Liver (tissue), 9 donors: Measurements from ENCODE around the gene COL9A3. TPM values are rescaled to one million over a fixed set of nuclear protein-coding genes. Genes with fewer than 3 reads are reported as not detected.

Source experiments
- DNase-seq: peaks from one replicate; pipeline ENCODE4 v3.0.0-alpha.2; 2017; ENCODE audit warnings: low spot score
- H3K27ac ChIP-seq, 2 donors: one replicate each; pipeline ENCODE4 v1.7.0; 2013; ENCODE audit warnings: inconsistent platforms in 2 of 2, low read length in 2 of 2, control low read depth in 1 of 2, low read depth in 1 of 2, mild to moderate bottlenecking in 1 of 2
- H3K27me3 ChIP-seq, 4 donors: one replicate each; pipeline versions ENCODE4 v1.6.1 to v1.7.0; 2013; ENCODE audit warnings: low read length in 3 of 4, inconsistent platforms in 1 of 4, mild to moderate bottlenecking in 1 of 4, moderate library complexity in 1 of 4; ENCODE audit not compliant: control insufficient read depth in 4 of 4, insufficient read depth in 4 of 4
- H3K36me3 ChIP-seq, 4 donors: one replicate each; pipeline versions ENCODE4 v1.6.1 to v1.7.0; 2013; ENCODE audit warnings: low read length in 3 of 4, mild to moderate bottlenecking in 3 of 4, low read depth in 1 of 4, moderate library complexity in 1 of 4; ENCODE audit not compliant: control insufficient read depth in 4 of 4, insufficient read depth in 3 of 4
- H3K4me1 ChIP-seq, 4 donors: one replicate each; pipeline versions ENCODE4 v1.6.1 to v1.7.0; 2013; ENCODE audit warnings: low read length in 3 of 4, mild to moderate bottlenecking in 3 of 4, moderate library complexity in 1 of 4; ENCODE audit not compliant: control insufficient read depth in 4 of 4, insufficient read depth in 4 of 4
- H3K4me3 ChIP-seq, 3 donors: one replicate each; pipeline versions ENCODE4 v1.6.1 to v1.7.0; 2013; ENCODE audit warnings: low read length in 3 of 3, control low read depth in 1 of 3, low read depth in 1 of 3, mild to moderate bottlenecking in 1 of 3
- H3K9ac ChIP-seq, 2 donors: one replicate each; pipeline ENCODE4 v1.7.0; 2013; ENCODE audit warnings: low read length in 2 of 2, mild to moderate bottlenecking in 2 of 2, moderate library complexity in 2 of 2, control low read depth in 1 of 2, low read depth in 1 of 2
- H3K9me3 ChIP-seq, 4 donors: one replicate each; pipeline versions ENCODE4 v1.6.1 to v1.7.0; 2013; ENCODE audit warnings: low read length in 3 of 4; ENCODE audit not compliant: control insufficient read depth in 4 of 4
- FOXA2 ChIP-seq: IDR thresholded peaks from 2 replicates; pipeline ENCODE4 v1.6.1; 2016; ENCODE audit warnings: antibody characterized with exemption
- GABPA ChIP-seq, 2 donors: IDR thresholded peaks in 1 of 2; conservative IDR thresholded peaks in 1 of 2; 2 replicates each; pipeline ENCODE4 v1.6.1; 2016; ENCODE audit warnings: antibody characterized with exemption in 2 of 2, mild to moderate bottlenecking in 1 of 2, moderate library complexity in 1 of 2
- HNF4A ChIP-seq, 2 donors: conservative IDR thresholded peaks; 2 replicates each; pipeline ENCODE4 v1.6.1; 2016; ENCODE audit warnings: antibody characterized with exemption in 2 of 2, mild to moderate bottlenecking in 2 of 2
- HNF4G ChIP-seq: IDR thresholded peaks from 2 replicates; pipeline ENCODE4 v1.6.1; 2016; ENCODE audit warnings: antibody characterized with exemption
- JUND ChIP-seq, 2 donors: IDR thresholded peaks; 2 replicates each; pipeline ENCODE4 v1.6.1; 2016; ENCODE audit warnings: antibody characterized with exemption in 2 of 2
- NR2F2 ChIP-seq: IDR thresholded peaks from 2 replicates; pipeline ENCODE4 v1.6.1; 2016; ENCODE audit warnings: antibody characterized with exemption
- RXRA ChIP-seq, 2 donors: IDR thresholded peaks; 2 replicates each; pipeline ENCODE4 v1.6.1; 2017 to 2018; ENCODE audit warnings: antibody characterized with exemption in 2 of 2, mild to moderate bottlenecking in 1 of 2
- SP1 ChIP-seq: IDR thresholded peaks from 2 replicates; pipeline ENCODE4 v1.6.1; 2018; ENCODE audit warnings: antibody characterized with exemption, mild to moderate bottlenecking
- TAF1 ChIP-seq: conservative IDR thresholded peaks from 2 replicates; pipeline ENCODE4 v1.6.1; 2016; ENCODE audit warnings: antibody characterized with exemption, mild to moderate bottlenecking
- YY1 ChIP-seq: IDR thresholded peaks from 2 replicates; pipeline ENCODE4 v1.6.1; 2016; ENCODE audit warnings: antibody characterized with exemption, mild to moderate bottlenecking
- WGBS: extraction: QIAGEN DNeasy Blood & Tissue Kit; methylation state at CpG from one replicate; pipeline ENCODE4 v1.1.7; 2013; 5-methylcytosine and 5-hydroxymethylcytosine counted together
- polyA plus RNA-seq, 2 donors: library from polyadenylated mRNA; stranded (reverse) in 1 of 2; unstranded in 1 of 2; fragments of 200-250 nt in 1 of 2; fragments of >200 nt in 1 of 2; fragmentation: Nextera tagmentation in 1 of 2; extraction: Ambion mirVana in 1 of 2; gene quantifications; one replicate each; pipeline versions ENCODE4 v1.2.1 to v1.2.3, GENCODE V29; 2013 to 2015
- total RNA-seq, 2 donors: library from RNA; depleted of rRNA; stranded (reverse); fragments of >200 nt; gene quantifications; one replicate each; pipeline ENCODE4 v1.2.3, GENCODE V29; 2014
- TF ChIP-seq, protein P1 (sequence below): fragments of 150-350 bp; IDR thresholded peaks from 2 replicates; pipeline ENCODE4 v1.5.1; 2017; ENCODE audit warnings: improper control_type of control experiment, low read depth, low read length; ENCODE audit not compliant: missing input control
- TF ChIP-seq, protein P2 (sequence below): IDR thresholded peaks from 2 replicates; pipeline ENCODE4 v1.6.1; 2016; ENCODE audit warnings: antibody characterized with exemption
- TF ChIP-seq, protein P3 (sequence below): IDR thresholded peaks from 2 replicates; pipeline ENCODE4 v1.6.1; 2016; ENCODE audit warnings: antibody characterized with exemption
- TF ChIP-seq, protein P4 (sequence below): IDR thresholded peaks from 2 replicates; pipeline ENCODE4 v1.6.1; 2016; ENCODE audit warnings: antibody characterized with exemption, mild to moderate bottlenecking
- donor health status: healthy.
- donor health status: healthy.
- donor health status: healthy.
- donor health status: healthy.
- donor health status: healthy.

COL9A3 gene
- total and polyA plus RNA-seq, 4 donors = 0.92 to 2.0 (median 1.1) TPM

DNA sequence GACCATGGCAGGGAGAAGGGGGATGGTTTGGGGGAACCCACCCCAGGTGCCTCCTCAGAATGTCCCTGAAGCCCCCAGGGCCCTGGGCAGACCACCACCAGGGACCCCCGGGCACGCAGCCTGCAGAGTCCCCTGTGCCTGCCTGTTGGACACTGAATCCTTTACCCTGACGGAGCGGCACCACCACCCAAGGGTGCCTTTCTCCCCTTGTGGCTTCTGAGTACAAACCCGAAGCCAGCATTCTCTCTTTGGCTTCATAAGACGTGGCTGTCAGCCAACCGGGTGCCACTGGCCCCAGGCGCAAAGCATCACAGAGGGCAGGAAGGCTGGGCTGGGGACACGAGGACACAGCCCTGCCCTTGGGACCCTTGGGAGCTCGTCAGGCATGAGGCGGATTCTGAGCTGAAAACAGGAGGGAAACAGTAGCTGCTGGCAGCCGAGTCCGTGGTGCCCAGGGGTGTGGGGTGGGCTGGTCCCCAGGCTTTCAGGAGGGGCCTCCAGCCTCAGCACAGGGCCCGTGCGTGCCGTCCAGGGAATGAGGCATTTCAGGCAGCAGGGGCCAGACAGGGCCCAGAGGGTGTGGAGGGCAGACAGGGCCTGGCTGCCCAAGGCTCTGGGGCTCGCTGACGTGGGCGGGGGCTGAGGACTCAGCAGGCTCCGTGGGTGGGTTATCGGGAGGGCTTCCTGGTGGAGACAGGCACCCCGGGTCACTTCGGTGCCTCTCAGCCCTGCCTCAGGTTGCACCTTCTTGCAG is 3.5 kb downstream of the COL9A3 start:
- H3K27ac ChIP-seq = no peak overlapping the region
- no peak overlapping the region for H3K9ac ChIP-seq
- WGBS = 68% methylated on average over 23 of the region's 23 CpGs
- no peak overlapping the region for H3K4me3 ChIP-seq
- TF ChIP-seq, protein P1, sequence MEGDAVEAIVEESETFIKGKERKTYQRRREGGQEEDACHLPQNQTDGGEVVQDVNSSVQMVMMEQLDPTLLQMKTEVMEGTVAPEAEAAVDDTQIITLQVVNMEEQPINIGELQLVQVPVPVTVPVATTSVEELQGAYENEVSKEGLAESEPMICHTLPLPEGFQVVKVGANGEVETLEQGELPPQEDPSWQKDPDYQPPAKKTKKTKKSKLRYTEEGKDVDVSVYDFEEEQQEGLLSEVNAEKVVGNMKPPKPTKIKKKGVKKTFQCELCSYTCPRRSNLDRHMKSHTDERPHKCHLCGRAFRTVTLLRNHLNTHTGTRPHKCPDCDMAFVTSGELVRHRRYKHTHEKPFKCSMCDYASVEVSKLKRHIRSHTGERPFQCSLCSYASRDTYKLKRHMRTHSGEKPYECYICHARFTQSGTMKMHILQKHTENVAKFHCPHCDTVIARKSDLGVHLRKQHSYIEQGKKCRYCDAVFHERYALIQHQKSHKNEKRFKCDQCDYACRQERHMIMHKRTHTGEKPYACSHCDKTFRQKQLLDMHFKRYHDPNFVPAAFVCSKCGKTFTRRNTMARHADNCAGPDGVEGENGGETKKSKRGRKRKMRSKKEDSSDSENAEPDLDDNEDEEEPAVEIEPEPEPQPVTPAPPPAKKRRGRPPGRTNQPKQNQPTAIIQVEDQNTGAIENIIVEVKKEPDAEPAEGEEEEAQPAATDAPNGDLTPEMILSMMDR = no peak
- TF ChIP-seq GABPA (IDR thresholded peaks at IDR 0.05 in 1 of 2, conservative IDR thresholded peaks at IDR 0.05 in 1 of 2) (no peak), NR2F2 (no peak), HNF4A (conservative IDR thresholded peaks at IDR 0.05) (no peak), JUND (IDR thresholded peaks at IDR 0.05) (no peak), HNF4G (no peak), RXRA (IDR thresholded peaks at IDR 0.05) (no peak), YY1 (no peak), TAF1 (no peak)
- TF ChIP-seq, protein P2, sequence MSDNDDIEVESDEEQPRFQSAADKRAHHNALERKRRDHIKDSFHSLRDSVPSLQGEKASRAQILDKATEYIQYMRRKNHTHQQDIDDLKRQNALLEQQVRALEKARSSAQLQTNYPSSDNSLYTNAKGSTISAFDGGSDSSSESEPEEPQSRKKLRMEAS = no peak
- TF ChIP-seq, protein P3, sequence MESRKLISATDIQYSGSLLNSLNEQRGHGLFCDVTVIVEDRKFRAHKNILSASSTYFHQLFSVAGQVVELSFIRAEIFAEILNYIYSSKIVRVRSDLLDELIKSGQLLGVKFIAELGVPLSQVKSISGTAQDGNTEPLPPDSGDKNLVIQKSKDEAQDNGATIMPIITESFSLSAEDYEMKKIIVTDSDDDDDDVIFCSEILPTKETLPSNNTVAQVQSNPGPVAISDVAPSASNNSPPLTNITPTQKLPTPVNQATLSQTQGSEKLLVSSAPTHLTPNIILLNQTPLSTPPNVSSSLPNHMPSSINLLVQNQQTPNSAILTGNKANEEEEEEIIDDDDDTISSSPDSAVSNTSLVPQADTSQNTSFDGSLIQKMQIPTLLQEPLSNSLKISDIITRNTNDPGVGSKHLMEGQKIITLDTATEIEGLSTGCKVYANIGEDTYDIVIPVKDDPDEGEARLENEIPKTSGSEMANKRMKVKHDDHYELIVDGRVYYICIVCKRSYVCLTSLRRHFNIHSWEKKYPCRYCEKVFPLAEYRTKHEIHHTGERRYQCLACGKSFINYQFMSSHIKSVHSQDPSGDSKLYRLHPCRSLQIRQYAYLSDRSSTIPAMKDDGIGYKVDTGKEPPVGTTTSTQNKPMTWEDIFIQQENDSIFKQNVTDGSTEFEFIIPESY = no peak
- H3K9me3 ChIP-seq = no peaks in the 10 kb centered on the region
- no peak for DNase-seq
- H3K36me3 ChIP-seq = no peaks in the 10 kb centered on the region
- H3K4me1 ChIP-seq = peaks cover 6 to 25% (median 9%) of the 10 kb centered on the region in 4 donors
- peaks cover 0 to 4% (median 0%) of the 10 kb centered on the region in 4 donors for H3K27me3 ChIP-seq

DNA sequence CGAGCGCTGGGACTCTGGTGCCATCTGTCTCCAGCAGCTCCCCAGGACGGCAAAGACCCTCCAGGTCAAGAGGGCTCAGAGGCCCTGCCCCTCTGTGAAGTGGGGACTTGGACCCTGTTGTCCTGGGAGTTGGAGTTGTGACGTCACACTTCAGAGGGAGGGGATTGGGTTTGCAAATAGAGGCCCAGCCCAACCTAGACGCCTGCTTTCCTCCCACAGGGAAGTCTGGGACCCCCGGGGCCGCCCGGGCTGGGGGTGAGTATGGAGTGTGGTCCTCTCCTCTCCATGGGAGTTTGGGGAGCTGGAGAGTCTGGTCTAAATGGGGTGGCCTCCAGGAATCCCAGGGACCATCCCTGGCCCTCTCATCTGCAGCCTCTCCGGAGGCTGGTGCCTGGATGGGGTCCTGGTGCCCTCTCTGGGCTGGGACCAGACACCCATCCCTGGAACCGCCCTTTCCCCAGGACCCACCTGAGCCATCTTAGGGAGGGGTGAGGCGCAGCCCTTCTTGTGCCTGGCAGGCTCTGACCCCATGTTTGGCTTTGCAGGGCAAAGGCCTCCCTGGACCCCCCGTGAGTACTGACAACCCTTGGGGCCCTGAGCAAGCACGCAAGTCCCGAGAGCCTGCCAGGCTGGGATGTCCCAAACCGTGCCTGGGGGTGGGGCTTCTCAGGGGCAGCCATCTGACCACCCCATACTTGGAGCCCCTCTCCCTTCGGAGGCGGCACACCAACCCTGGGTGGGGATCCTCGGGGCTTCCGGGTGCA is 4.3 kb downstream of the COL9A3 start:
- Histone ChIP-seq H3K9ac (no peak overlapping the region), H3K4me3 (no peak overlapping the region), H3K27me3 (peaks cover 0 to 4% (median 0%) of the 10 kb centered on the region in 4 donors), H3K27ac (no peak overlapping the region), H3K4me1 (peaks cover 3 to 23% (median 7%) of the 10 kb centered on the region in 4 donors), H3K9me3 (no peaks in the 10 kb centered on the region), H3K36me3 (no peaks in the 10 kb centered on the region)
- no peak for DNase-seq
- WGBS = 84% methylated on average over 19 of the region's 19 CpGs
- TF ChIP-seq FOXA2 (no peak), SP1 (no peak)
- TF ChIP-seq, protein P3 = no peak
- TF ChIP-seq, protein P1 = no peak
- TF ChIP-seq, protein P4, sequence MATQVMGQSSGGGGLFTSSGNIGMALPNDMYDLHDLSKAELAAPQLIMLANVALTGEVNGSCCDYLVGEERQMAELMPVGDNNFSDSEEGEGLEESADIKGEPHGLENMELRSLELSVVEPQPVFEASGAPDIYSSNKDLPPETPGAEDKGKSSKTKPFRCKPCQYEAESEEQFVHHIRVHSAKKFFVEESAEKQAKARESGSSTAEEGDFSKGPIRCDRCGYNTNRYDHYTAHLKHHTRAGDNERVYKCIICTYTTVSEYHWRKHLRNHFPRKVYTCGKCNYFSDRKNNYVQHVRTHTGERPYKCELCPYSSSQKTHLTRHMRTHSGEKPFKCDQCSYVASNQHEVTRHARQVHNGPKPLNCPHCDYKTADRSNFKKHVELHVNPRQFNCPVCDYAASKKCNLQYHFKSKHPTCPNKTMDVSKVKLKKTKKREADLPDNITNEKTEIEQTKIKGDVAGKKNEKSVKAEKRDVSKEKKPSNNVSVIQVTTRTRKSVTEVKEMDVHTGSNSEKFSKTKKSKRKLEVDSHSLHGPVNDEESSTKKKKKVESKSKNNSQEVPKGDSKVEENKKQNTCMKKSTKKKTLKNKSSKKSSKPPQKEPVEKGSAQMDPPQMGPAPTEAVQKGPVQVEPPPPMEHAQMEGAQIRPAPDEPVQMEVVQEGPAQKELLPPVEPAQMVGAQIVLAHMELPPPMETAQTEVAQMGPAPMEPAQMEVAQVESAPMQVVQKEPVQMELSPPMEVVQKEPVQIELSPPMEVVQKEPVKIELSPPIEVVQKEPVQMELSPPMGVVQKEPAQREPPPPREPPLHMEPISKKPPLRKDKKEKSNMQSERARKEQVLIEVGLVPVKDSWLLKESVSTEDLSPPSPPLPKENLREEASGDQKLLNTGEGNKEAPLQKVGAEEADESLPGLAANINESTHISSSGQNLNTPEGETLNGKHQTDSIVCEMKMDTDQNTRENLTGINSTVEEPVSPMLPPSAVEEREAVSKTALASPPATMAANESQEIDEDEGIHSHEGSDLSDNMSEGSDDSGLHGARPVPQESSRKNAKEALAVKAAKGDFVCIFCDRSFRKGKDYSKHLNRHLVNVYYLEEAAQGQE = no peak
- TF ChIP-seq, protein P2 = no peak
